ENCODE results near the gene ITPRIPL2. TPM values are rescaled to one million over a fixed set of nuclear protein-coding genes. Genes with fewer than 3 reads are reported as not detected.

Gene ITPRIPL2
- total and polyA plus RNA-seq, 2 of the 13 experiments (the other 11 are each of a cell fraction or from before 2014, with no cell fraction given): 5.9 to 12.6 TPM

DNA sequence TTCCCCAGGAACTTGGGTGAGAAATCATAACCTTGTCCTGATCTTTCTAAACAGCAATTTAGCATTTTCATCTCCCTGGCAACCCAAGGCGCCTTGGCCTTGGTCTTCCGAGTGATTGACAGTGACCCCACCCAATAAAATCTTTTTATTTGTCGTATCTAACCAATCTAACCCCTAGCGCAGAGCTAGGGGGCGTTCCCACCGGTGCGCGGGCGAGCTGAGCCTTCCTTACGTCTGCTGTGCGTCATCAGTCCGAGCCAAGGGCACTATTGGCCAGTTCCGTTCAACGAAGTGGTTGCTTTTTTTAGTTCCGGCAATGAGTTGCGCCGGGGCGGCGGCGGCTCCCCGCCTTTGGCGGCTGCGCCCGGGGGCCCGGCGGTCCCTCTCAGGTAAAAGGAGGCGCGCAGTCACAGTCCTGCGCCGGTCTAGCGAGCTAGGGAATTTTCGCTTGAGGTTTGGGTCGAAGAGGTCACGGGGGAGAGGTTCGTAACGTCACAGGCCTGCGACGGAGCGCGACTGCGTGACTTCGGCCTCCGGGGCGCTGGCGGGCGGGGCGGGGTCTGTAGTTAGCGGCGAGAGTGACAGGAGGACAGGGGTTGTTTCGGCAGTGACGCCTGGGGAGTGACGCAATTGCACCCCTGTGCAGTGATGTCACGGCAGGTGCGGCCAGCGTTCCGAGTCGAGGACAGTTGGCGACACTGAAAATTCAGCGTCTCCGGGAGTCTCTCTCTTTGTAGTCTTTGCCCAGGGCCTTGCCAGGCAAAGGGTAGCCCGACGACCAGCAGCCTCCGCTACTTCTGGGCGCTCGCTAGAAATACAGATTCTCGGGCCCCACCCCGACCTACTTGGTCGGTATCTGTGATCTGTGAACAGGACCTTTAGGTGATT lies 46.2 kb upstream of the ITPRIPL2 start, which contains the start of gene COQ7 (continued):
- TF ChIP-seq, protein P1, sequence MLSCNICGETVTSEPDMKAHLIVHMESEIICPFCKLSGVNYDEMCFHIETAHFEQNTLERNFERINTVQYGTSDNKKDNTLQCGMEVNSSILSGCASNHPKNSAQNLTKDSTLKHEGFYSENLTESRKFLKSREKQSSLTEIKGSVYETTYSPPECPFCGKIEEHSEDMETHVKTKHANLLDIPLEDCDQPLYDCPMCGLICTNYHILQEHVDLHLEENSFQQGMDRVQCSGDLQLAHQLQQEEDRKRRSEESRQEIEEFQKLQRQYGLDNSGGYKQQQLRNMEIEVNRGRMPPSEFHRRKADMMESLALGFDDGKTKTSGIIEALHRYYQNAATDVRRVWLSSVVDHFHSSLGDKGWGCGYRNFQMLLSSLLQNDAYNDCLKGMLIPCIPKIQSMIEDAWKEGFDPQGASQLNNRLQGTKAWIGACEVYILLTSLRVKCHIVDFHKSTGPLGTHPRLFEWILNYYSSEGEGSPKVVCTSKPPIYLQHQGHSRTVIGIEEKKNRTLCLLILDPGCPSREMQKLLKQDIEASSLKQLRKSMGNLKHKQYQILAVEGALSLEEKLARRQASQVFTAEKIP (CRISPR knock-in tag; IDR thresholded peaks at IDR 0.05; ENCODE audit: borderline replicate concordance): no peak
- TF ChIP-seq TP53 (CRISPR knock-in tag; conservative IDR thresholded peaks at IDR 0.05): peak; percentile 71; the same call in 1 of the 2 replicates
- TF ChIP-seq ARID2 (CRISPR knock-in tag; IDR thresholded peaks at IDR 0.05; ENCODE audit: borderline replicate concordance): peak; percentile 92
- peak; percentile 31 for TF ChIP-seq NCOA2 (CRISPR knock-in tag; IDR thresholded peaks at IDR 0.05)
- TF ChIP-seq, protein P2, sequence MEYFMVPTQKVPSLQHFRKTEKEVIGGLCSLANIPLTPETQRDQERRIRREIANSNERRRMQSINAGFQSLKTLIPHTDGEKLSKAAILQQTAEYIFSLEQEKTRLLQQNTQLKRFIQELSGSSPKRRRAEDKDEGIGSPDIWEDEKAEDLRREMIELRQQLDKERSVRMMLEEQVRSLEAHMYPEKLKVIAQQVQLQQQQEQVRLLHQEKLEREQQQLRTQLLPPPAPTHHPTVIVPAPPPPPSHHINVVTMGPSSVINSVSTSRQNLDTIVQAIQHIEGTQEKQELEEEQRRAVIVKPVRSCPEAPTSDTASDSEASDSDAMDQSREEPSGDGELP (IDR thresholded peaks at IDR 0.05; ENCODE audit: borderline replicate concordance, low read depth): peak; percentile 48; the same call in 1 of the 2 replicates
- TF ChIP-seq, protein P3, sequence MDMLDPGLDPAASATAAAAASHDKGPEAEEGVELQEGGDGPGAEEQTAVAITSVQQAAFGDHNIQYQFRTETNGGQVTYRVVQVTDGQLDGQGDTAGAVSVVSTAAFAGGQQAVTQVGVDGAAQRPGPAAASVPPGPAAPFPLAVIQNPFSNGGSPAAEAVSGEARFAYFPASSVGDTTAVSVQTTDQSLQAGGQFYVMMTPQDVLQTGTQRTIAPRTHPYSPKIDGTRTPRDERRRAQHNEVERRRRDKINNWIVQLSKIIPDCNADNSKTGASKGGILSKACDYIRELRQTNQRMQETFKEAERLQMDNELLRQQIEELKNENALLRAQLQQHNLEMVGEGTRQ (IDR thresholded peaks at IDR 0.05; ENCODE audit: low read depth, low read length): peak; percentile 77
- TF ChIP-seq, protein P3 (CRISPR knock-in tag; IDR thresholded peaks at IDR 0.05; ENCODE audit: borderline replicate concordance): peak; percentile 76; the same call in 1 of the 2 replicates
- peak; percentile 15 for TF ChIP-seq ZNF781 (CRISPR knock-in tag; IDR thresholded peaks at IDR 0.05; ENCODE audit: borderline replicate concordance, not compliant biosample characterization)
- TF ChIP-seq, protein P4, sequence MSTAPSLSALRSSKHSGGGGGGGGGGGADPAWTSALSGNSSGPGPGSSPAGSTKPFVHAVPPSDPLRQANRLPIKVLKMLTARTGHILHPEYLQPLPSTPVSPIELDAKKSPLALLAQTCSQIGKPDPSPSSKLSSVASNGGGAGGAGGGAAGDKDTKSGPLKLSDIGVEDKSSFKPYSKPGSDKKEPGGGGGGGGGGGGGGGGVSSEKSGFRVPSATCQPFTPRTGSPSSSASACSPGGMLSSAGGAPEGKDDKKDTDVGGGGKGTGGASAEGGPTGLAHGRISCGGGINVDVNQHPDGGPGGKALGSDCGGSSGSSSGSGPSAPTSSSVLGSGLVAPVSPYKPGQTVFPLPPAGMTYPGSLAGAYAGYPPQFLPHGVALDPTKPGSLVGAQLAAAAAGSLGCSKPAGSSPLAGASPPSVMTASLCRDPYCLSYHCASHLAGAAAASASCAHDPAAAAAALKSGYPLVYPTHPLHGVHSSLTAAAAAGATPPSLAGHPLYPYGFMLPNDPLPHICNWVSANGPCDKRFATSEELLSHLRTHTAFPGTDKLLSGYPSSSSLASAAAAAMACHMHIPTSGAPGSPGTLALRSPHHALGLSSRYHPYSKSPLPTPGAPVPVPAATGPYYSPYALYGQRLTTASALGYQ (CRISPR knock-in tag; IDR thresholded peaks at IDR 0.05): peak; percentile 64
- peak; percentile 72; the same call in 1 of the 2 replicates for TF ChIP-seq NFKB2 (CRISPR knock-in tag; IDR thresholded peaks at IDR 0.05; ENCODE audit: borderline replicate concordance)
- TF ChIP-seq U2AF2 (IDR thresholded peaks at IDR 0.05; ENCODE audit: low read depth, low read length): peak; percentile 31; the same call in 1 of the 2 replicates
- TF ChIP-seq ZNF629 (CRISPR knock-in tag; conservative IDR thresholded peaks at IDR 0.05): peak; percentile 34; the same call in 1 of the 2 replicates
- no peak for TF ChIP-seq LCORL (IDR thresholded peaks at IDR 0.05)
- TF ChIP-seq LCORL (CRISPR knock-in tag; IDR thresholded peaks at IDR 0.05): peak; percentile 80
- TF ChIP-seq RCOR2 (CRISPR knock-in tag; IDR thresholded peaks at IDR 0.05): no peak
- TF ChIP-seq, protein P5, sequence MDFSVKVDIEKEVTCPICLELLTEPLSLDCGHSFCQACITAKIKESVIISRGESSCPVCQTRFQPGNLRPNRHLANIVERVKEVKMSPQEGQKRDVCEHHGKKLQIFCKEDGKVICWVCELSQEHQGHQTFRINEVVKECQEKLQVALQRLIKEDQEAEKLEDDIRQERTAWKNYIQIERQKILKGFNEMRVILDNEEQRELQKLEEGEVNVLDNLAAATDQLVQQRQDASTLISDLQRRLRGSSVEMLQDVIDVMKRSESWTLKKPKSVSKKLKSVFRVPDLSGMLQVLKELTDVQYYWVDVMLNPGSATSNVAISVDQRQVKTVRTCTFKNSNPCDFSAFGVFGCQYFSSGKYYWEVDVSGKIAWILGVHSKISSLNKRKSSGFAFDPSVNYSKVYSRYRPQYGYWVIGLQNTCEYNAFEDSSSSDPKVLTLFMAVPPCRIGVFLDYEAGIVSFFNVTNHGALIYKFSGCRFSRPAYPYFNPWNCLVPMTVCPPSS (IDR thresholded peaks at IDR 0.05): no peak
- no peak for TF ChIP-seq NBN (conservative IDR thresholded peaks at IDR 0.05)
- TF ChIP-seq ZC3H4 (CRISPR knock-in tag; IDR thresholded peaks at IDR 0.05; ENCODE audit: borderline replicate concordance): peak; percentile 72; the same call in 1 of the 2 replicates
- no peak for TF ChIP-seq RORA (CRISPR knock-in tag; IDR thresholded peaks at IDR 0.05)

Measured in HepG2 (cell line).